Measurements from ENCODE around the gene NAT9.

GRCh38 chr17:74779501-74779900, 3.4 kb upstream of the NAT9 start:
- TF ChIP-seq CTCF (IDR thresholded peaks at IDR 0.05), result no peak
- TF ChIP-seq POLR2A (IDR thresholded peaks at IDR 0.05), result no peak

All from right lobe of liver (tissue), 4 donors.